ENCODE results near the gene MRPL38.

The MRPL38 gene

GRCh38 chr17:75915268-75915667, 10.6 kb upstream of the MRPL38 start:
- Histone ChIP-seq H3K27me3 (no peaks in the 10 kb centered on the region), H3K27ac (no peak overlapping the region), H3K4me1 (peaks cover 19 to 42% (median 32%) of the 10 kb centered on the region in 10 experiments), H3K4me3 (no peak overlapping the region), H3K36me3 (peaks cover 0 to 32% (median 0%) of the 10 kb centered on the region in 11 experiments; a peak in 4 of 22 replicates), H4K20me1 (no peaks in the 10 kb centered on the region; a peak in 2 of 22 replicates), H3K9me3 (replicated peaks in 1 of 11) (no peaks in the 10 kb centered on the region), H3K9ac (no peak overlapping the region), H3K4me2 (no peak overlapping the region)
- no peak for TF ChIP-seq Cebpa-rat (IDR thresholded peaks at IDR 0.05)

- no peak for TF ChIP-seq Cebpa-rat (IDR thresholded peaks at IDR 0.05)
- no peaks in the 10 kb centered on the region for H3K9me3 ChIP-seq (replicated peaks in 1 of 11)
- H3K4me1 ChIP-seq = peaks cover 24 to 47% (median 37%) of the 10 kb centered on the region in 10 experiments
- H3K4me3 ChIP-seq = no peak overlapping the region
- peaks cover 0 to 27% (median 0%) of the 10 kb centered on the region in 11 experiments; a peak in 4 of 22 replicates for H3K36me3 ChIP-seq
- H4K20me1 ChIP-seq = no peaks in the 10 kb centered on the region; a peak in 2 of 22 replicates
- H3K4me2 ChIP-seq = no peak overlapping the region
- no peaks in the 10 kb centered on the region for H3K27me3 ChIP-seq
- H3K9ac ChIP-seq = no peak overlapping the region
- H3K27ac ChIP-seq = no peak overlapping the region
Measured at GRCh38 chr17:75914643-75915267, 10.1 kb upstream of the MRPL38 start.

- peaks cover 0 to 4% (median 0%) of the 10 kb centered on the region in 11 experiments; a peak in 1 of 22 replicates for H4K20me1 ChIP-seq
- H3K4me3 ChIP-seq = no peak overlapping the region
- H3K36me3 ChIP-seq = peaks cover 0 to 21% (median 0%) of the 10 kb centered on the region in 11 experiments; a peak in 4 of 22 replicates
- H3K4me2 ChIP-seq = peak overlapping the region in 3 of 11 experiments; percentile 5 to 40 (median 37); a peak in 3 of 22 replicates
- TF ChIP-seq Cebpa-rat (IDR thresholded peaks at IDR 0.05) = no peak
- H3K27ac ChIP-seq = no peak overlapping the region
- H3K9ac ChIP-seq = no peak overlapping the region; a peak in 1 of 22 replicates
- no peaks in the 10 kb centered on the region for H3K9me3 ChIP-seq (replicated peaks in 1 of 11)
- peaks cover 25 to 51% (median 45%) of the 10 kb centered on the region in 10 experiments for H3K4me1 ChIP-seq
- H3K27me3 ChIP-seq = no peaks in the 10 kb centered on the region
Measured at GRCh38 chr17:75913537-75914210, 9.0 kb upstream of the MRPL38 start.

GRCh38 chr17:75910699-75911098, 6.0 kb upstream of the MRPL38 start:
- Histone ChIP-seq H3K4me1 (peaks cover 24 to 49% (median 41%) of the 10 kb centered on the region in 10 experiments), H3K4me3 (no peak overlapping the region), H3K9me3 (replicated peaks in 1 of 11) (no peaks in the 10 kb centered on the region), H4K20me1 (peaks cover 0 to 4% (median 0%) of the 10 kb centered on the region in 11 experiments; a peak in 1 of 22 replicates), H3K27me3 (no peaks in the 10 kb centered on the region), H3K4me2 (peak overlapping the region; percentile 20 to 91 (median 65); a peak in 21 of 22 replicates), H3K36me3 (peaks cover 0 to 21% (median 0%) of the 10 kb centered on the region in 11 experiments; a peak in 4 of 22 replicates), H3K27ac (peak overlapping the region in 3 of 11 experiments; percentile 43 to 53 (median 45); a peak in 4 of 22 replicates), H3K9ac (peak overlapping the region in 7 of 11 experiments; percentile 4 to 70 (median 21); a peak in 9 of 22 replicates)
- TF ChIP-seq Cebpa-rat (IDR thresholded peaks at IDR 0.05) = no peak

GRCh38 chr17:75909812-75910274, 5.2 kb upstream of the MRPL38 start:
- no peak overlapping the region for H3K4me3 ChIP-seq
- peak overlapping the region in 9 of 11 experiments; percentile 4 to 70 (median 36); a peak in 15 of 22 replicates for H3K9ac ChIP-seq
- no peaks in the 10 kb centered on the region for H3K9me3 ChIP-seq (replicated peaks in 1 of 11)
- peaks cover 0 to 4% (median 0%) of the 10 kb centered on the region in 11 experiments; a peak in 1 of 22 replicates for H4K20me1 ChIP-seq
- H3K36me3 ChIP-seq = peaks cover 0 to 15% (median 0%) of the 10 kb centered on the region in 11 experiments; a peak in 4 of 22 replicates
- H3K27ac ChIP-seq = peak overlapping the region in 4 of 11 experiments; percentile 33 to 53 (median 46); a peak in 9 of 22 replicates
- H3K27me3 ChIP-seq = no peaks in the 10 kb centered on the region
- no peak for TF ChIP-seq Cebpa-rat (IDR thresholded peaks at IDR 0.05)
- H3K4me1 ChIP-seq = peaks cover 29 to 55% (median 48%) of the 10 kb centered on the region in 10 experiments
- peak overlapping the region; percentile 20 to 91 (median 65); a peak in 21 of 22 replicates for H3K4me2 ChIP-seq

GRCh38 chr17:75909051-75909811, 4.5 kb upstream of the MRPL38 start:
- Histone ChIP-seq H3K9me3 (replicated peaks in 1 of 11) (no peaks in the 10 kb centered on the region), H4K20me1 (peaks cover 0 to 4% (median 0%) of the 10 kb centered on the region in 11 experiments; a peak in 3 of 22 replicates), H3K36me3 (peaks cover 0 to 9% (median 0%) of the 10 kb centered on the region in 11 experiments; a peak in 4 of 22 replicates), H3K4me2 (peak overlapping the region in 9 of 11 experiments; percentile 62 to 91 (median 78); a peak in 14 of 22 replicates), H3K27ac (peak overlapping the region in 3 of 11 experiments; percentile 43 to 53 (median 48); a peak in 3 of 22 replicates), H3K9ac (peak overlapping the region in 4 of 11 experiments; percentile 6 to 70 (median 60); a peak in 5 of 22 replicates), H3K4me3 (no peak overlapping the region), H3K27me3 (no peaks in the 10 kb centered on the region), H3K4me1 (peaks cover 29 to 55% (median 48%) of the 10 kb centered on the region in 10 experiments)
- no peak for TF ChIP-seq Cebpa-rat (IDR thresholded peaks at IDR 0.05)

- Histone ChIP-seq H3K36me3 (peaks cover 0 to 1% (median 0%) of the 10 kb centered on the region in 11 experiments; a peak in 4 of 22 replicates), H3K9me3 (replicated peaks in 1 of 11) (no peaks in the 10 kb centered on the region), H3K4me1 (peaks cover 37 to 62% (median 58%) of the 10 kb centered on the region in 10 experiments), H4K20me1 (peaks cover 0 to 4% (median 0%) of the 10 kb centered on the region in 11 experiments; a peak in 2 of 22 replicates), H3K4me2 (no peak overlapping the region), H3K27ac (no peak overlapping the region), H3K27me3 (no peaks in the 10 kb centered on the region), H3K4me3 (no peak overlapping the region), H3K9ac (0 out of 22 replicates have a peak overlapping the region, but pooled peaks of 1 of the 11 experiments have one; percentile 2)
- TF ChIP-seq Cebpa-rat (IDR thresholded peaks at IDR 0.05) = no peak
Measured at GRCh38 chr17:75908201-75908600, 3.5 kb upstream of the MRPL38 start.
